A549 (cell line): ENCODE results near the gene LINC01488.

Experiments used
- HEYL ChIP-seq: fragments of 250-450 bp; sonication (Bioruptor Pico); IDR thresholded peaks from 2 replicates; pipeline ENCODE4 v1.8.0; 2021; ENCODE audit warnings: mild to moderate bottlenecking, moderate library complexity
- HOXA7 ChIP-seq: fragments of 250-450 bp; sonication (Bioruptor Pico); IDR thresholded peaks from 2 replicates; pipeline ENCODE4 v1.5.0; 2020; ENCODE audit warnings: mild to moderate bottlenecking, moderate library complexity
- POLR2A ChIP-seq: IDR thresholded peaks from 2 replicates; pipeline ENCODE4 v1.6.1; 2012; ENCODE audit warnings: mild to moderate bottlenecking, low read length
- RFX5 ChIP-seq: fragments of 450-650 bp; IDR thresholded peaks from 2 replicates; pipeline ENCODE4 v1.7.1; 2014; ENCODE audit warnings: antibody characterized with exemption, mild to moderate bottlenecking, moderate library complexity
- TF ChIP-seq, protein P1 (sequence below): fragments of >200 bp; sonication (Bioruptor Twin); formaldehyde crosslinking; IDR thresholded peaks from 3 replicates; pipeline ENCODE4 v1.5.1; 2016

- TF ChIP-seq, protein P1, sequence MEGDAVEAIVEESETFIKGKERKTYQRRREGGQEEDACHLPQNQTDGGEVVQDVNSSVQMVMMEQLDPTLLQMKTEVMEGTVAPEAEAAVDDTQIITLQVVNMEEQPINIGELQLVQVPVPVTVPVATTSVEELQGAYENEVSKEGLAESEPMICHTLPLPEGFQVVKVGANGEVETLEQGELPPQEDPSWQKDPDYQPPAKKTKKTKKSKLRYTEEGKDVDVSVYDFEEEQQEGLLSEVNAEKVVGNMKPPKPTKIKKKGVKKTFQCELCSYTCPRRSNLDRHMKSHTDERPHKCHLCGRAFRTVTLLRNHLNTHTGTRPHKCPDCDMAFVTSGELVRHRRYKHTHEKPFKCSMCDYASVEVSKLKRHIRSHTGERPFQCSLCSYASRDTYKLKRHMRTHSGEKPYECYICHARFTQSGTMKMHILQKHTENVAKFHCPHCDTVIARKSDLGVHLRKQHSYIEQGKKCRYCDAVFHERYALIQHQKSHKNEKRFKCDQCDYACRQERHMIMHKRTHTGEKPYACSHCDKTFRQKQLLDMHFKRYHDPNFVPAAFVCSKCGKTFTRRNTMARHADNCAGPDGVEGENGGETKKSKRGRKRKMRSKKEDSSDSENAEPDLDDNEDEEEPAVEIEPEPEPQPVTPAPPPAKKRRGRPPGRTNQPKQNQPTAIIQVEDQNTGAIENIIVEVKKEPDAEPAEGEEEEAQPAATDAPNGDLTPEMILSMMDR, result no peak
- TF ChIP-seq HOXA7, result no peak
- TF ChIP-seq RFX5, result no peak
- no peak for TF ChIP-seq HEYL (CRISPR knock-in tag)
- TF ChIP-seq POLR2A, result no peak
These were observed 20.0 kb upstream of the LINC01488 start for GRCh38 chr11:69461272-69461962.
